GM21825 (cell line): ENCODE data around the gene MT1X.

Experiments
- ATAC-seq: cut with Tn5 transposase; IDR thresholded peaks from one replicate; pipeline ENCODE4 v1.9.1; 2021; ENCODE audit warnings: mild to moderate bottlenecking, moderate library complexity; ENCODE audit not compliant: unreplicated experiment

Gene MT1X

DNA sequence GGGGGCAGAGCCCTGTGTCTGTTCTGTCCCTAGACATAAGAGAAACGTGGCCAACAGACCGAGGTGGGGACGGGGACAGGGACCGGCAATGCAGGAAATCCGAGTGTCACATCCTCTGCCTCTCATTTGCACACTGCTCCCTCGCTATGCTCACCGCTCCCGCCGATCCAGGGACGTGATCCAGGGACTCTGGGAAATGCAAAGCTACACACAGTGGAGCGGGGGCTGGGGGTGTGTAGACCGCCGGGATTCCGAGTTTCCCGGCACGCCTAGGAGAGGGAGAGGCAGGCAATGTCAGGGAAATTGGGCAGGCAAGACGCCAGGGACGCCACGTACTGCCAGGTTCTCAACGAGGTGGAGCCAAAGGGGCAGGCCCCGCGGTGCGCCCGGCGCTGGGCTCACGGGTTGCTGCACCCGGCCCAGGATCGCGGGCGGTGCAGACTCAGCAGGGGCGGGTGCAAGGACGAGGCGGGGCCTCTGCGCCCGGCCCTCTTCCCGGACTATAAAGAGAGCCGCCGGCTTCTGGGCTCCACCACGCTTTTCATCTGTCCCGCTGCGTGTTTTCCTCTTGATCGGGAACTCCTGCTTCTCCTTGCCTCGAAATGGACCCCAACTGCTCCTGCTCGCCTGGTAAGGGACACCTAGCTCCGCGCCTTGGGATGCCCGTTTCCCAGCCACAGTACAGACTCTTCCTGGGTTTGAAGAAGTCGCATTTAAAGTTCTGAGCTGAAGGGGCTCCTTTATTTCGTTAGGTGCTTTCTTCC, at the start of gene MT1X:
Gene MT1X, plus strand, starts transcription at position 532 of the 764 bp plus-strand sequence. Its CDS starts 71 bp downstream, at position 603.
- peak; percentile 95 for ATAC-seq

DNA sequence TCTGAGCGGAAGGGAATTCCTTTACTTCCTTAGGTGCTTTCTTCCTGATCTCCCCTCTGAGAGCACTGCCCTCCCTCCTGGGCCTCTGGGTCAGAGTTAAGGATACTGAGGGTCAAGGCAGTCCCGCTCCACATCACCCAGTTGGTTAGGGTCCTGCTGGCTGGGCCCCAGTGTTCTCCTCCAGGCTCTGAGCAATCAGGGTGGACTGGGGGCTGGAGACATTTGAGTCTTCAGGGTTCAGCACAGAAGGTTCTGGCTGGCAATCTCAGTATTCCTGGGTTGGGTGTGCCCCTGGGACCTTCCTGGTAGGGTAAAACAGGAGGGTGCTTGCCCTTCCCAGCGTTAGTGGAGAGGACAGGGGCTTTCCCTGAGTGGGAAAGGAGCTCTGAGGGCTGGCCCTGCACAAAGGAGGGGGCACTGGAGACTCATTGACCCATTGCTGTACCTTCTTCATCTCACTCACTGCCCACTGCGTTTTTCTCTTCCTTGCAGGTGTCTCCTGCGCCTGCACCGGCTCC, 49.4 kb upstream of the MT1X start:
- ATAC-seq: no peak

DNA sequence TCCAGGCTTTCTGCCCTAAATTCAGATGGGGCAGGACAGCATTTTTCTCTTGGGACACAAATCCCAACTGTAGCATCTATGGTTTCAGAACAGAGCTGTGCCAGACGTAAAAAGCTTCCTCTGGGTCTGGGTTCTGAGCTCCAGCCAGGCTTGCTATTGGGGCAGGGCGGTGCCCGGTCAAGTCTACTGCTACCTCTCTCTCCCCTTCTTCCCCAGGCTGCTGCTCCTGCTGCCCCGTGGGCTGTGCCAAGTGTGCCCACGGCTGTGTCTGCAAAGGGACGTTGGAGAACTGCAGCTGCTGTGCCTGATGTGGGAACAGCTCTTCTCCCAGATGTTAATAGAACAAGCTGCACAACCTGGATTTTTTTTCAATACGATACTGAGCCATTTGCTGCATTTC, 48.7 kb upstream of the MT1X start:
- ATAC-seq: no peak

DNA sequence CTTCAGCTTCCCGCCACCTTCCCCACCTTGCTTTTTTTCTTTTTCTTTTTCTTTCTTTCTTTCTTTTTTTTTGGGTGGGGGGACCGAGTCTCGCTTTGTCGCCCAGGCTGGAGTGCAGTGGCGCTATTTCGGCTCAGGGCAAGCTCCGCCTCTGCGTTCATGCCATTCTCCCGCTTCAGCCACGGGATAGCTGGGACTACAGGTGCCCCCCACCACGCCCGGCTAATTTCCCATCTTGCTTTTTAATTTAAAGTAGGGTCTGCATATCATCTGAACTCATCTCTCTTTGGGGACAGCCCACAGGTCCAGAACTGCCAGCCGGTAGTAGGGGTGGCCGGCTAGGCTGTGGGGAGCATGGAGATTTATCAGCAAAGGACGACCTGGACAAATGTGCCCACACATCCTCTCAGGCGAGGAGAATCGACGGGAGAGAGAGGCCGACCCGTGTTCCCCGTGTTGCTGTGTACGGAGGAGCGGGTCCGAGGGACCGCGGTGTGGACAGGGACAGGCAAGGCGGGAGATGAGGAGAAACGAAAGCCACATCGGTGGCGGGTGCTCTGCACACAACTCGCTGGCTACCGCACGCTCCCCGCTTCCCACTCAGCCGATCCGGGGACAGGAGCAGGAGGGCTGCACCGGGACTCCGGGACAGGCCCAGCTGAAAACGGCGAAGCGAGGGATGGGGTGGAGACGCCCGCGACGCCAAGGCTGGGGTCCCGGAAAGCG, 47.4 kb upstream of the MT1X start:
- ATAC-seq: no peak

DNA sequence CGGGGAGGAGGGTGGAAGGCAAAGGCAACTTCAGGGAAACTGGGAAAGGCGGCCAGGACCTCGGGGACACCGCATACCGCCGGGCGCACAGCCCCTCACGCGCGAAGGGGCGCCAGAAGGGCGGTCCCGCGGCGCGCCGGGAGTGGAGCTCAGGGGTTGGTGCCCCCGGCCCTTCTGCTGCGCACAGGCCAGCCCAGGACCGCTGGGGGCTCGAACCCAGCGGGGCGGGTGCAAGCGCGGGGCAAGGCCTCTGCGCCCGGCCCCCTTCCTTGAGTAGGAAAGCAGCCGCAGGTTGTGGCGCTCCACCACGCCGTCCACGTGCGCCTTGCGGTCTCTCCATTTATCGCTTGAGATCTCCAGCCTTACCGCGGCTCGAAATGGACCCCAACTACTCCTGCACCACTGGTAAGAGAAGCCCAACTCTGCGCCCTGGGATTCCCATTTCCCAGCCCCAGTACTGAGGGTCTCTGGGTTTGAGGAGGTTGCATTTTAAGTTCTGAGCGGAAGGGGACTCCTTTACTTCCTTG, 46.8 kb upstream of the MT1X start:
- ATAC-seq: no peak

DNA sequence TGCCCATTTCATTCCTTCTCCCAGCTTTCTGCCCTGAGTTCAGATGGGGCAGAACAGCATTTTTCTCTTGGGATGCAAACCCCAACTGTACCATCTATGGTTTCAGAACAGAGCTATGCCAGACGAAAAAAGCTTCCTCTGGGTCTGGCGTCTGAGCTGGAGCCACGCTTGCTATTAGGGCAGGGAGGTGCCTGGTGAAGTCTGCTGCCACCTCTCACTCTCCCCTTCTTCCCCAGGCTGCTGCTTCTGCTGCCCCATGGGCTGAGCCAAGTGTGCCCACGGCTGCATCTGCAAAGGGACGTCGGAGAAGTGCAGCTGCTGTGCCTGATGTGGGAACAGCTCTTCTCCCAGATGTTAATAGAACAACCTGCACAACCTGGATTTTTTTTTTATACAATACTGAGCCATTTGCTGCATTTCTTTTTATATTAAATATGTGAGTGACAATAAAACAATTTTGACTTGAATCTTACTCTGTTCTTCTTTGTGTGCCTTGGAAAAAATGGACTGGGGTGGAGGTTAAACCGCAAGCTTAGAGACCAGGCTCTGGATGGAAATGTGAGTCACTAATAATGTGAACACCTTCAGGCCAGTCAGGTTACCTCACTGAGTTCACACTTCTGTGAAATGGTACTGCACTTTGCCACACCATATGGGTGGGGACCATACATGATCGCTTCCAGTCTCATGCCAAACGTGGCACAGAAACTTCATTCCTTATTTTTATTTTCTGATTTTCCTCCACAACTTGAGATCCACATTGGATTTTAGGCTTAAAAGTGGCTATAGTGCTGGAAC, 45.5 kb upstream of the MT1X start:
- no peak for ATAC-seq

DNA sequence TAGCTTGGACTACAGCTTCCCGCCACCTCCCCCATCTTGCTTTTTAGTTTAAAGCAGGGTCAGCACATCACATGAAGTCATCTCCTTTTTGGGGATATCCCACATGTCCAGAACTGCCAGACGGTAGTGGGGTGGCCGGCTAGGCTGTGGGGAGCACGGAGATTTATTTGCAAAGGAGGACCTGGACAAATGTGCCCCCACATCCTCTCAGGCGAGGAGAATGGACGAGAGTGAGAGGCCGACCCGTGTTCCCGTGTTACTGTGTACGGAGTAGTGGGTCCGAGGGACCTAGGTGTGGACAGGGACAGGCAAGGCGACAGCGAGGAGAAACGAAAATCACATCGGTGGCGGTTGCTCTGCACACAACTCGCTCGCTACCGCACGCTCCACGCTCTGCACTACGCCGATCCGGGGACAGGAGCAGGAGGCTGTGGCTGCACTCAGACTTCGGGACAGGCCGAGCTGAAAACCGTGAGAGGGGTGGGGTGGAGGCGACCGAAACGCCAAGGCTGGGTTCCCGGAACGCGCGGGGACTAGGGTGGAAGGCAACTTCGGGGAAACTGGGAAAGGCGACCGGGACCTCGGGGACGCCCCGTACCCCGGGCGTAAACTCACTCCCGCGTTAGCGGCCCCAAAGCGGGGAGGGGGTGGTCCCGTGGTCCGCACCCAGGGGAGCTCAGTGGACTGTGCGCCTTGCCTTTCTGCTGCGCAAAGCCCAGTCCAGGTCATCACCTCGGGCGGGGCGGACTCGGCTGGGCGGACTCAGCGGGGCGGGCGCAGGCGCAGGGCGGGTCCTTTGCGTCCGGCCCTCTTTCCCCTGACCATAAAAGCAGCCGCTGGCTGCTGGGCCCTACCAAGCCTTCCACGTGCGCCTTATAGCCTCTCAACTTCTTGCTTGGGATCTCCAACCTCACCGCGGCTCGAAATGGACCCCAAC, 44.2 kb upstream of the MT1X start, which contains the start of gene MT1A:
Gene MT1A, plus strand, starts transcription at position 853 of the 937 bp plus-strand sequence. Its CDS starts 73 bp downstream, at position 926.
- ATAC-seq: no peak

DNA sequence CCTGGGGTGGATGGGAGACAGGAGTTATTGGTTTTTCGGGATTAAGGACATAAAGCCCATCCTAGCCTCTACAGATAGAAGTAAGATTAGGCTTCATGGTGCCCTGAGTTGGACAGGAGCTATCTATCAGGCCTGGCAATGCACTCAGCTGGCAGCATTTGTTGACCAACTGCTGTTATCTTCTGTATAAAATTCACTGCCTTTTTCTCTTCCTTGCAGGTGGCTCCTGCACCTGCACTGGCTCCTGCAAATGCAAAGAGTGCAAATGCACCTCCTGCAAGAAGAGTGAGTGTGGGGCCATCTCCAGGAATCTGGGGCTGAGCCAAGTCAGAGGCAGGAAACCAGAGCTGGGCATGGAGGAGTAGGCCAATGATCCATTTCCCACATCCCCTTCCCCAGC, 43.2 kb upstream of the MT1X start:
- ATAC-seq: no peak

DNA sequence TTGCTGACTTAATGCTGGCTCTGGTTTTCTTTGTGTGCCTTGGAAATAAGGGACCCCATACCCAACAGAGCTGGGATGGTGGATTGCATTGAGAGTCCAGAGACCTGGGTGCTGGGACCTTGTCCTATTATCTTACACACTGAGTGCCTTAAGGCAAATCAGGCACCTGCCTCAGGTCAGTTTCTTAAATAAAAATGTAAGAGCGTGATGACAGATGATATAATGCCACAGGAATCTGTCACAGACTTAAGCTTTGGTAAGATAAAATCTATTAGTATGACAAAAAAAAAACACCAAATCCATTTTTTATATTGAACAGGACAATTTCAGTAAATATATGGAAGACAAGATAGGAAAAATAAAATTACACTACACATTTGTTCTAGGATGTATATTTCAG, 42.2 kb upstream of the MT1X start:
- no peak for ATAC-seq

DNA sequence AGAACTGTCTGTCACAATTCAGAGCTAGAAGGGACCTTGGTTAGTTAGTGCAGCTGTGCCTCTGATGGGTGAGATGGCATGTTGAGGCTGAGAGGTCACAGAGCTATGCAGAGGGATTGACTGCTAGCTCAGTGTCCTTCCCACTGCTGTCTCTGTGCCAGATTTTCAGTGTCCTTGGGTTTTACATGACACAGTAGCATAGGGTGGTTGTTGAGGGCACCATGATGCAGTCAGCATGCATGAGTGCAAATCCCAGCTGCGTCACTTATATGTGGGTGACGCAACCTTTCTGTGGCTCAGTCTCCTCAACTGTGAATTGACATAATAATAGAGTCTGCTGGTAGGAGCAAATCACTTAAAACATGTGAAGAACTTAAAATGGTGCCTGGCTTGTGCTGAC, 41.1 kb upstream of the MT1X start:
- ATAC-seq: no peak

DNA sequence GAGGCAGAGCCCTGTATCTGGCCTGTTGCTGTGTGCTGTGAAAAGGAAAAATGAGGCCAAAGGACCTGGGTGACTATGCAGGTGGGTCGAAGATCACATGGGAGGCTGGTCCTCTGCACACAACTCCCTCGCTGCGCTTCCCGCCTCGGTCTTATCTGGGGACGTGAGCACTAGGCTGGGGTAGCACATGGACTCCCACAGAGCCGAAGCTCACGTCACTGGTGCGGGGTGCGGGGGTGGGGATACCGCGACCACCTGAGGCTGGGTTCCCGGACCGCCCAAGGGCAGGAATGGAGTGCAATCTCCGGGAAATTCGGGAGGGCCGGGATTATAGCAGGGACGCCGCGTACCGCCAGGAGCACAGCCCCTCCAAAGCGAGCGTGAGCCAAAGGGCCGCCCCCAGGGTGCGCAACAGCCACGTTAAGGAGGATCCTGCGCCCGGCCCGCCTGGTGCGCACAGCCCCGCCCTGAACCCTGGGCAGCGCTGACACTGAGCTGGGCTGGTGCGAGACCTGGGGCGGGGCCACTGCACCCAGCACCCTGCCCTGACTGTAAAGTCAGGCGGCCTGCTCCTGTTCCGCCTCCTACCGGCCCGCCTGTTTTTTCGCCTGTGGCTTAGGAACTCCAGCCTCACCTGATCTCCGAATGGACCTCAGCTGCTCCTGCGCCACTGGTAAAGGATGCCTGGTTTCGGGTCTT, 39.0 kb upstream of the MT1X start:
- no peak for ATAC-seq

DNA sequence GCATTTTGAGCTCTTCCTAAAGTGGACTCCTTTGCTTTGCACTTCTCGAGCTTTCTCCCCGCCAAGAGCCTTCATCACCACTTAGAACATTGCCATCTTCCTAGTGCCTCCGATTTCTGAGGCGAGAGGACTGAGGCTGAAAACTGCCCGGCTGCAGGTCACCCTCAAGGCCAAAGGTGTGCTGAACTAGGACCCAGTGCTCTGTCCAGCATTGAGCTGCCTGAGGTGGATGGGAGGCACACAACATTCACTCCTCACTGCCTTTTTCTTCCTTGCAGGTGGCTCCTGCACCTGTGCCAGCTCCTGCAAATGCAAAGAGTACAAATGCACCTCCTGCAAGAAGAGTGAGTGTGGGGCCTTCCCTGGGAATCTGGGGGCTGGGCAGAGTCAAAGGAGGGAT, 38.4 kb upstream of the MT1X start:
- no peak for ATAC-seq

DNA sequence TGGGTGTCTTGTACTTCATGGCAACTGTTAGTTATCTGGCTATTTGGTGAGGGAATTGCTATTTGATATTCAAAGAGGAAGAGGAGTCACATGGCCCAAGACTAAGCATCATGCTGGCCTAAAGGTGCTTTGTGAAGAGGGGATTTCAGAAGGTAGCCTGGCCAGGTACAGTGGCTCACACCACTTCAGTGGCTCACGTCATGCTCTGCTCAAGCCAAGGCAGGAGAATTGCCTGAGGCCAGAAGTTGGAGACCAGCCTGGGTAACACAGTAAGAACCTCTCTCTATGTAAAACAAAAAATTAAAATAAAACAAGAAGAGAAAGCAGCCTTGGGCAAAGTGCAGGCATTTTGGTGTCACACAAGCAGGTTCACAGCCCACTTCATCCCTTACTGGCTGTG, 37.0 kb upstream of the MT1X start:
- ATAC-seq: no peak

DNA sequence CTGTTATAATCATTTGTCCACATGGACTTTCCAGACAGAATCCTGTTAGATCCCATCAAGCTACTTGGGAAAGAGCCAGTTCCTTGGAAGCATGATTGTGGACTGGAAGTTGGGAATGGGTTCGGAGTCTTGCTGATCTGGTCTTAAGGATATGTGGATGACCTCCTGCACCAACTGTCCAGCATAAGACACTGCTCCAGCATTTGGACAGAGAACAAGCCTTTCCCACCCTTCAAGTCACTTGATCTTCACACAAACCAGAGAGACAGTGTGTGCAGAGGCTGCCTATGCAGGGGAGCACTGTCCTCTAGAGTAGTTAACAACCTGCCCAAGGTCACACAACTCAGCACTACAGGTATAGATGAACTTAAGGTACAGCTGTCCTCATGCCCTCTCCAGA, 36.4 kb upstream of the MT1X start:
- ATAC-seq: no peak

DNA sequence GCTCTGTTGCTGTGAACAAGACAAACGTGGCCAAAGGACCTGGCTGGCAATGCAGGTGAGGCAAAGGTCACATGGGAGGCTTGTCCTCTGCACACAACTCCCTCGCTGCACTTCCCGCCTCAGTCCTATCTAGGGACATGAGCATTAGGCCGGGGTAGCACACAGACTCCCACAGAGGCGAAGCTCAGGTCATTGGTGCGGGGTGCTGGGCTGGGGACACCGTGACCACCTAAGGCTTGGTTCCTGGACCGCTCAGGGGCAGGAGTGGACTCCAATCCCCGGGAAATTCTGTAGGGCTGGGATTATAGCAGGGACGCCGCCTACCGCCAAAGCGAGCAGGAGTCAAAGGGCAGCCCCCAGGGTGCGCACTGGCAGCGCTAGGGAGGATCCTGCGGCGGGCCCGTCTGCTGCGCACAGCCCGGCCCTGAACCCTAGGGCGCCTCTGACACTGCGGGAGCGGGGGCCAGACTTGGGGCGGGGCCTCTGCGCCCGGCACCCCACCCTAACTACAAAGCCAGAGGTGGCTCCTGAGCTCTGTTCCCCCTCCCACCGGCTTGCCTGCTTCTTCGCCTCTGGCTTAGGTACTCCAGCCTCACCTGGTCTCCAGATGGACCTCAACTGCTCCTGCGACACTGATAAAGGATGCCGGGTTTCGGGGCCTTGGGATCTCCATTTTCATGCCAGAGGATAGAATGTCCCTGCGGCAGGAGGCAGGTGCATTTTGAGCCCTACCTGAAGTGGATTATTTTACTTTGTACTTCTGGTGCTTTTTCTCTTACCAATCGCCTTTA, 34.4 kb upstream of the MT1X start:
- no peak for ATAC-seq

DNA sequence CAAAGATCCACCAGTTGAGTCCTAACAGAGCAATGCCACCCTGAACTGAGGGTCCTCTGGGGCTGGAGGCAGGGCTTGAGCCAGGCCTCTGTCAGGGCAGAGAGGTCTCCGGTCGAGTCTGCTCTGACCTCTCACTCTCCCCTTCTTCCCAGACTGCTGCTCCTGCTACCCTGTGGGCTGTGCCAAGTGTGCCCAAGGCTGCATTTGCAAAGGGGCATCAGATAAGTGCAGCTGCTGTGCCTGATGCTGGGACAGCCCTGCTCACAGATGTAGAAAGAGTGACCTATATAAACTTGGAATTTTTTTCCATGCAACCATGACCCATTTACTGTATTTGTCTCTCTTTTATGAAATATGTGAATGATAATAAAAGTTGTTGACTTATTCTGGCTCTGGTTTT, 33.0 kb upstream of the MT1X start:
- ATAC-seq: no peak

DNA sequence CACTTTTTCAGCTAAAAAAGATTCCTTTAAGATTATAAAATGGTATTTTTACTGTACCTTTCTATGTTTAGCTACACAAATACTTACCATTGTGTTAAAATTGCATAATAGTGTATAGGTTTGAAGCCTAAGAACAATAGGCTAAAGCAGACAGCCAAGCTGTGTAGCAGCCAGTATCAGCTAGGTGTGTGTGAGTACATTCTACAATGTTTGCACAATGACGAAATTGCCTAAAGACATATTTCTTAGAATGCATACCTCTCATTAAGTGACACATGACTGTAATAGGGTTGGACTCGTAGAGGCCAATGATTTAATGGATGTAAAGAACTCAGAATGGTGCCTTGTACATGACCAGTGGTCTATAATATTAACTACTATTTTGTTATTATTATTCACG, 32.5 kb upstream of the MT1X start:
- no peak for ATAC-seq

DNA sequence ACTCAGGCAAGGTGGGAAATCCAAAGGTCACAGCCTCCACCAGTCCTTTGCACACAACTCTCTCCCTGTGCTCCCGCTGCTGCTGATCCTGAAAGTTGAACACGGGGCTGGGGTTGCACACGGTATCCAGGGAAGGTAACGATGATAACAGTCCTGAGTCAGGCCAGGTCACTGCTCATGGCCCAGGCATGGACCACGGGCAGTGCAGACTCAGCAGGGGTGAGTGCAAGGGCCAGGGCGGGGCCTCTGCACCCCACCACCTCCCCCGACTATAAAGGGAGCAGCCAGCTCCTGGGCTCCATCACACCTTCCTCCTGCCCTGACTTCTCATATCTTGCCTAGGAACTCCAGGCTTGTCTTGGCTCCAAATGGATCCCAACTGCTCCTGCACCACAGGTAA, 30.7 kb upstream of the MT1X start, which contains the start of gene MT1B:
Gene MT1B, plus strand, starts transcription at position 301 of the 400 bp plus-strand sequence. Its CDS starts 68 bp downstream, at position 369.
- ATAC-seq: no peak
